Thoracic aorta (tissue), 2 donors: ENCODE measurements around the gene UCKL1. TPM values are rescaled to one million over a fixed set of nuclear protein-coding genes. Genes with fewer than 3 reads are reported as not detected.

ENCODE experiments used
- ATAC-seq: fragments of 150-250 bp; one replicate; pipeline ENCODE4 v1.8.0; 2017; ENCODE audit warnings: low read depth; ENCODE audit not compliant: insufficient number of reproducible peaks, low FRiP score
- DNase-seq: peaks from one replicate; pipeline ENCODE4 v3.0.0-alpha.2; 2020; ENCODE audit warnings: low spot score
- H3K27ac ChIP-seq, 2 donors: fragments of 200-600 bp; sonication (generic); 1 replicate in 1 of 2; 2 replicates in 1 of 2; pipeline ENCODE4 v1.5.1; 2016; ENCODE audit warnings: mild to moderate bottlenecking in 2 of 2, moderate library complexity in 2 of 2
- H3K27me3 ChIP-seq: fragments of 200-600 bp; sonication (generic); replicated peaks from 2 replicates; pipeline ENCODE4 v1.6.0; 2016; ENCODE audit warnings: mild to moderate bottlenecking; ENCODE audit not compliant: insufficient read depth
- H3K36me3 ChIP-seq: fragments of 200-600 bp; sonication (generic); one replicate; pipeline ENCODE4 v1.5.1; 2016
- H3K4me1 ChIP-seq, 2 donors: fragments of 200-600 bp; sonication (generic); 1 replicate in 1 of 2; 2 replicates in 1 of 2; pipeline versions ENCODE4 v1.5.1 to v1.6.0; 2016; ENCODE audit warnings: low read depth in 2 of 2, mild to moderate bottlenecking in 1 of 2; ENCODE audit not compliant: control insufficient read depth in 1 of 2
- H3K4me3 ChIP-seq: fragments of 200-600 bp; sonication (generic); 2 replicates; pipeline ENCODE4 v1.5.1; 2016; ENCODE audit warnings: mild to moderate bottlenecking
- H3K9me3 ChIP-seq: fragments of 200-600 bp; sonication (generic); 2 replicates; pipeline ENCODE4 v1.5.1; 2016
- CTCF ChIP-seq: fragments of 200-600 bp; sonication (generic); IDR thresholded peaks from one replicate; pipeline ENCODE4 v1.5.1; 2019; ENCODE audit warnings: antibody characterized with exemption
- total RNA-seq, 2 donors: library from RNA; depleted of rRNA; stranded (reverse); fragments of >200 nt; gene quantifications; one replicate each; pipeline versions ENCODE4 v1.1.0 to v1.2.3, GENCODE V29; 2016

Gene UCKL1
- total RNA-seq, 2 donors from 2014 or later, result 27.3 to 40.5 TPM

- ATAC-seq (no peak), DNase-seq (no peak)
- Histone ChIP-seq H3K36me3 (peaks cover 83% of the 10 kb centered on the region), H3K4me3 (no peak overlapping the region), H3K4me1 (no peaks in the 10 kb centered on the region), H3K27me3 (no peaks in the 10 kb centered on the region), H3K27ac (no peak overlapping the region), H3K9me3 (no peaks in the 10 kb centered on the region)
- TF ChIP-seq CTCF, result no peak
Observed at GRCh38 chr20:64000906-64001305, 44.7 kb upstream of the UCKL1 start.

GRCh38 chr20:63982937-63983336, 26.7 kb upstream of the UCKL1 start:
- ATAC-seq (no peak), DNase-seq (no peak)
- Histone ChIP-seq H3K4me3 (no peak overlapping the region), H3K27ac (no peak overlapping the region), H3K36me3 (peaks cover 31% of the 10 kb centered on the region), H3K9me3 (no peaks in the 10 kb centered on the region), H3K4me1 (peaks cover 17 to 33% of the 10 kb centered on the region in 2 donors), H3K27me3 (no peaks in the 10 kb centered on the region)
- TF ChIP-seq CTCF, result no peak

- H3K9me3 ChIP-seq, result no peaks in the 10 kb centered on the region
- peak; percentile 70 for DNase-seq
- peak within 1 kb of the TSS; percentile 96 for H3K4me3 ChIP-seq
- H3K36me3 ChIP-seq, result peaks cover 20% of the 10 kb centered on the region
- peak; percentile 64 for TF ChIP-seq CTCF
- H3K27ac ChIP-seq, result peak within 1 kb of the TSS; percentile 77 to 81
- peak; percentile 74 for ATAC-seq
- no peaks in the 10 kb centered on the region for H3K27me3 ChIP-seq
- peaks cover 17 to 33% of the 10 kb centered on the region in 2 donors for H3K4me1 ChIP-seq
Observed at GRCh38 chr20:63980806-63981728, 24.9 kb upstream of the UCKL1 start, which contains the start of gene PRPF6. Gene PRPF6, plus strand, starts transcription at chr20:63981132. Its CDS starts 114 bp downstream, at chr20:63981246.

- Histone ChIP-seq H3K9me3 (no peaks in the 10 kb centered on the region), H3K4me1 (peaks cover 17 to 33% of the 10 kb centered on the region in 2 donors), H3K36me3 (peaks cover 13% of the 10 kb centered on the region), H3K4me3 (peak overlapping the region; percentile 96), H3K27ac (peak overlapping the region; percentile 44 to 77), H3K27me3 (no peaks in the 10 kb centered on the region)
- peak; percentile 10 for ATAC-seq
- TF ChIP-seq CTCF, result no peak
- no peak for DNase-seq
Observed at GRCh38 chr20:63980317-63980805, 24.1 kb upstream of the UCKL1 start.

- Histone ChIP-seq H3K4me3 (peak within 1 kb of the TSS; percentile 96), H3K36me3 (peaks cover 7% of the 10 kb centered on the region), H3K4me1 (peaks cover 17 to 34% of the 10 kb centered on the region in 2 donors), H3K27ac (peak within 1 kb of the TSS in 1 of 2 donors; percentile 44), H3K9me3 (no peaks in the 10 kb centered on the region), H3K27me3 (no peaks in the 10 kb centered on the region)
- ATAC-seq (no peak), DNase-seq (no peak)
- TF ChIP-seq CTCF, result no peak
Observed at GRCh38 chr20:63979557-63980316, 23.5 kb upstream of the UCKL1 start, which contains the start of gene SAMD10. Gene SAMD10, minus strand, starts transcription at chr20:63979642. Its CDS starts 175 bp downstream, at chr20:63979467.
